GM20000 (cell line): ENCODE data around the gene SCN7A.

Experiments
- DNase-seq: peaks from one replicate; pipeline ENCODE4 v3.0.0; 2012; ENCODE audit warnings: low spot score
- TF ChIP-seq, protein P1 (sequence below): IDR thresholded peaks from 2 replicates; pipeline ENCODE4 v1.5.1; 2012; ENCODE audit warnings: mild to moderate bottlenecking, control low read depth; ENCODE audit errors: extremely low read depth, missing control alignments

The SCN7A gene

DNA sequence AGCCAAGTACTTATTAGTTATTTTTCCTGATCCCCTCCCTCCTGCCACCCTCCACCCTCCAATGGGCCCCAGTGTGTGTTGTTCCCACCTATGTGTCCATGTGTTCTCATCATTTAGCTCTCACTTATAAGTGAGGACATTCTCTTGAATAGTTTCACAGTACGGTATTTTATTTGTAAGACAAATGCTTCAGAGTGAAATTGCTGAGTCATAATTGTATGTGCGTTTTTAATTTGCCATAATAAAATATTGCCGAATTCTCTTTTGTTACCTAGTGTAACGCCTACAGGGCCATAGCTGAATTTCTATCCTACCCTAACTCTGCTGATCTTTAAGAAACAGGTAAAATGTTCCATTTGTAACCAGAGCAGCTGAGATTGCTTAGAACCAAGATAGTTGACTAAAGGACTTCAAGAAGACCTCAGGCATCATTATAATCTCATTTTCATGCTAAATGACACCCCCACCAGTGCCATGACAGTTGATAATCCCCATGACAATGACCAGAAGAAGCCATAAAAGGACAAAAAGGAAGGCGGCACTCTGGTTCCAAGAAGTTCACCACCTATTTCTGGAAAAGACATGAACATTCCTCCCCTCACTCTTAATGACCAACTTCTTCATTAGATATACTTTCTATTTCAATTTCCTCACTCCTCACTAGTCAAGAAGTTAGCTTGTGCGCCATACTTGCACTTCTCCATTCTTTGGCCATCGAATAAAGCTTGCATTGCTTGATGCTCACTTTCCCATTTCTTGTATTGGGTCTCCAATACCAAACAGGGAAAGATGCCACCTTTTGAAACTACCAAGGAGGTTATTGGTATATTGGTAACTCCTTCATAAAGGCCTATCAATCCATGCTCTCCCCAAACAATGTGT, 136.7 kb downstream of the SCN7A start:
- no peak for DNase-seq
- TF ChIP-seq, protein P1, sequence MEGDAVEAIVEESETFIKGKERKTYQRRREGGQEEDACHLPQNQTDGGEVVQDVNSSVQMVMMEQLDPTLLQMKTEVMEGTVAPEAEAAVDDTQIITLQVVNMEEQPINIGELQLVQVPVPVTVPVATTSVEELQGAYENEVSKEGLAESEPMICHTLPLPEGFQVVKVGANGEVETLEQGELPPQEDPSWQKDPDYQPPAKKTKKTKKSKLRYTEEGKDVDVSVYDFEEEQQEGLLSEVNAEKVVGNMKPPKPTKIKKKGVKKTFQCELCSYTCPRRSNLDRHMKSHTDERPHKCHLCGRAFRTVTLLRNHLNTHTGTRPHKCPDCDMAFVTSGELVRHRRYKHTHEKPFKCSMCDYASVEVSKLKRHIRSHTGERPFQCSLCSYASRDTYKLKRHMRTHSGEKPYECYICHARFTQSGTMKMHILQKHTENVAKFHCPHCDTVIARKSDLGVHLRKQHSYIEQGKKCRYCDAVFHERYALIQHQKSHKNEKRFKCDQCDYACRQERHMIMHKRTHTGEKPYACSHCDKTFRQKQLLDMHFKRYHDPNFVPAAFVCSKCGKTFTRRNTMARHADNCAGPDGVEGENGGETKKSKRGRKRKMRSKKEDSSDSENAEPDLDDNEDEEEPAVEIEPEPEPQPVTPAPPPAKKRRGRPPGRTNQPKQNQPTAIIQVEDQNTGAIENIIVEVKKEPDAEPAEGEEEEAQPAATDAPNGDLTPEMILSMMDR, result no peak
